B cell (primary cell): ENCODE data around the gene SEMA3F. TPM values are rescaled to one million over a fixed set of nuclear protein-coding genes. Genes with fewer than 3 reads are reported as not detected.
A peak's percentile ranks its signal among the peaks of the same experiment; 100 is the strongest.

ENCODE experiments used
- ATAC-seq: fragments of 200-7000 bp; cut with Tn5 transposase; one replicate; pipeline ENCODE4 v1.10.0; 2021; ENCODE audit warnings: low read depth, mild to moderate bottlenecking, moderate number of reproducible peaks, moderate library complexity
- CTCF ChIA-PET: fragments of 350-600 bp; sonication (Branson Sonifier 250); formaldehyde crosslinking; loops from one replicate; lab custom pipeline; 2021; ENCODE audit warnings: antibody characterized with exemption, inconsistent platforms; lab: Charles Lee
- POLR2A ChIA-PET: fragments of 350-600 bp; sonication (Branson Sonifier 250); formaldehyde crosslinking; loops from one replicate; lab custom pipeline; 2021; ENCODE audit warnings: antibody characterized with exemption; lab: Charles Lee
- DNase-seq: peaks from one replicate; pipeline ENCODE4 v3.0.0; 2013
- H2AFZ ChIP-seq: 2 replicates; pipeline ENCODE4 v1.6.1; 2012; ENCODE audit warnings: mild to moderate bottlenecking, low read depth, low read length; ENCODE audit not compliant: insufficient read depth, poor library complexity, severe bottlenecking
- H3K27ac ChIP-seq, 2 donors: 1 replicate in 1 of 2; 2 replicates in 1 of 2; pipeline ENCODE4 v1.5.1; 2012 to 2013; ENCODE audit warnings: low read length in 2 of 2, mild to moderate bottlenecking in 2 of 2, moderate library complexity in 1 of 2
- H3K27me3 ChIP-seq, 4 experiments: fragments of 200-600 bp in 1 of 4; sonication (generic) in 1 of 4; replicated peaks in 1 of 4; 1 replicate in 2 of 4; 2 replicates in 2 of 4; pipeline versions ENCODE4 v1.6.1 to v1.7.0; 2013 to 2016; ENCODE audit warnings: low read length in 3 of 4, mild to moderate bottlenecking in 2 of 4, mixed read lengths in 1 of 4, moderate library complexity in 1 of 4; ENCODE audit not compliant: insufficient read depth in 4 of 4, control insufficient read depth in 3 of 4; ENCODE audit errors: control extremely low read depth in 1 of 4
- H3K36me3 ChIP-seq, 2 experiments: replicated peaks in 1 of 2; 1 replicate in 1 of 2; 2 replicates in 1 of 2; pipeline versions ENCODE4 v1.6.1 to v1.7.1; 2013; ENCODE audit warnings: low read length in 1 of 2; ENCODE audit not compliant: insufficient read depth in 2 of 2, control insufficient read depth in 1 of 2; ENCODE audit errors: control extremely low read depth in 1 of 2, extremely low read depth in 1 of 2
- H3K4me1 ChIP-seq, 2 donors: fragments of 200-600 bp in 1 of 2; sonication (generic) in 1 of 2; 1 replicate in 1 of 2; 2 replicates in 1 of 2; pipeline versions ENCODE4 v1.5.1 to v1.6.1; 2013 to 2017; ENCODE audit warnings: low read length in 2 of 2; ENCODE audit not compliant: control insufficient read depth in 2 of 2, insufficient read depth in 2 of 2
- H3K4me2 ChIP-seq: replicated peaks from 2 replicates; pipeline ENCODE3; 2012; ENCODE audit warnings: mild to moderate bottlenecking, low read depth, low read length; ENCODE audit not compliant: poor library complexity, severe bottlenecking
- H3K4me3 ChIP-seq, 5 experiments: fragments of 200-600 bp in 1 of 5; sonication (generic) in 1 of 5; 1 replicate in 3 of 5; 2 replicates in 2 of 5; pipeline versions ENCODE4 v1.5.1 to v1.7.0; 2011 to 2016; ENCODE audit warnings: low read length in 4 of 5, mild to moderate bottlenecking in 4 of 5, low read depth in 2 of 5, control low read depth in 1 of 5, moderate library complexity in 1 of 5; ENCODE audit not compliant: insufficient read depth in 1 of 5; ENCODE audit errors: control extremely low read depth in 1 of 5, extremely low read depth in 1 of 5
- H3K79me2 ChIP-seq: fragments of 200-600 bp; sonication (generic); one replicate; pipeline ENCODE4 v1.6.0; 2016; ENCODE audit warnings: low read length; ENCODE audit not compliant: control insufficient read depth, insufficient read depth
- H3K9ac ChIP-seq: fragments of 200-600 bp; sonication (generic); 2 replicates; pipeline ENCODE4 v1.6.1; 2017; ENCODE audit warnings: mild to moderate bottlenecking, low read length, moderate library complexity
- H3K9me3 ChIP-seq, 3 donors: one replicate each; pipeline versions ENCODE4 v1.6.1 to v1.7.1; 2013; ENCODE audit warnings: low read length in 2 of 3; ENCODE audit not compliant: control insufficient read depth in 2 of 3, insufficient read depth in 1 of 3; ENCODE audit errors: control extremely low read depth in 1 of 3
- H4K20me1 ChIP-seq: 2 replicates; pipeline ENCODE4 v1.6.0; 2012; ENCODE audit warnings: mild to moderate bottlenecking, low read length; ENCODE audit not compliant: insufficient read depth, control insufficient read depth, poor library complexity, severe bottlenecking
- H3K27ac Mint-ChIP-seq: one replicate; pipeline ENCODE4 v1.8.0; 2021; ENCODE audit warnings: mixed read lengths
- H3K27me3 Mint-ChIP-seq: one replicate; pipeline ENCODE4 v1.8.0; 2021; ENCODE audit warnings: mixed read lengths
- H3K4me1 Mint-ChIP-seq: one replicate; pipeline ENCODE4 v1.8.0; 2021; ENCODE audit warnings: mixed read lengths
- H3K4me3 Mint-ChIP-seq: one replicate; pipeline ENCODE4 v1.8.0; 2021; ENCODE audit warnings: mixed read lengths
- H3K9me3 Mint-ChIP-seq: one replicate; pipeline ENCODE4 v1.8.0; 2022; ENCODE audit warnings: mixed read lengths; ENCODE audit not compliant: insufficient read depth
- CTCF ChIP-seq: fragments of 200-600 bp; IDR thresholded peaks from one replicate; pipeline ENCODE4 v1.8.0; 2022; ENCODE audit warnings: antibody characterized with exemption, mild to moderate bottlenecking
- EZH2 ChIP-seq: IDR thresholded peaks from 2 replicates; pipeline ENCODE4 v1.6.1; 2012; ENCODE audit warnings: borderline replicate concordance, low read depth, mild to moderate bottlenecking, moderate library complexity, low read length; ENCODE audit not compliant: insufficient read depth, poor library complexity, severe bottlenecking
- WGBS: methylation state at CpG from one replicate; pipeline ENCODE4 v1.1.5; 2013; ENCODE audit warnings: missing lambda C conversion rate; ENCODE audit not compliant: insufficient coverage; 5-methylcytosine and 5-hydroxymethylcytosine counted together
- intact Hi-C: fragments of 100-400 bp; cut with micrococcal nuclease; formaldehyde crosslinking; loops from one replicate; pipeline ENCODE4 v1.10.0; 2022
- polyA plus RNA-seq: library from polyadenylated mRNA; depleted of rRNA; stranded (reverse); fragments of >200 nt; gene quantifications from 2 replicates; pipeline ENCODE4 v1.2.3, GENCODE V29; 2012
- total RNA-seq, 2 donors: library from RNA; stranded (reverse); fragments of 120-200 nt in 1 of 2; gene quantifications; 1 replicate in 1 of 2; 2 replicates in 1 of 2; pipeline versions ENCODE4 v1.2.3 to v1.2.4, GENCODE V29; 2013 to 2022

The SEMA3F gene
- total and polyA plus RNA-seq, 2 donors (not counting 1 experiment from before 2014, with no cell fraction given): 0.27 TPM; not detected in 1

- H3K27me3 ChIP-seq: peaks cover 0 to 64% (median 26%) of the 10 kb centered on the region in 4 experiments
- no peaks in the 10 kb centered on the region for H3K79me2 ChIP-seq
- intact Hi-C loops: no loop called here
- H3K9me3 Mint-ChIP-seq: no peaks in the 10 kb centered on the region
- no peak overlapping the region for H3K4me3 ChIP-seq
- H3K27ac ChIP-seq: no peak overlapping the region
- DNase-seq: no peak
- ChIA-PET POLR2A (no interaction called here), CTCF (interaction anchor here (0.8 to 2.2 kb wide), 3 partner anchors 10 to 44 kb away, joined by 3 to 11 read pairs (median 5); no protein-coding TSS in a partner anchor)
- H3K36me3 ChIP-seq: no peaks in the 10 kb centered on the region
- no peak overlapping the region for H3K4me2 ChIP-seq
- H3K9me3 ChIP-seq: peaks cover 0 to 14% (median 0%) of the 10 kb centered on the region in 3 donors
- no peak for ATAC-seq
- peaks cover 2% of the 10 kb centered on the region for H3K4me1 Mint-ChIP-seq
- H3K9ac ChIP-seq: no peak overlapping the region
- no peaks in the 10 kb centered on the region for H4K20me1 ChIP-seq
- WGBS: 90% methylated on average over 16 of the region's 16 CpGs
- no peak overlapping the region for H2AFZ ChIP-seq
- no peak for TF ChIP-seq CTCF
- no peak for TF ChIP-seq EZH2
- H3K27me3 Mint-ChIP-seq: peaks cover 44% of the 10 kb centered on the region
- H3K4me3 Mint-ChIP-seq: peak overlapping the region; percentile 29
- peaks cover 15 to 23% of the 10 kb centered on the region in 2 donors for H3K4me1 ChIP-seq
- H3K27ac Mint-ChIP-seq: no peak overlapping the region
These were observed 47.4 kb downstream of the SEMA3F start for GRCh38 chr3:50202353-50203112.

- H2AFZ ChIP-seq: no peak overlapping the region
- no peak overlapping the region for H3K27ac Mint-ChIP-seq
- no peaks in the 10 kb centered on the region for H3K36me3 ChIP-seq
- no peak overlapping the region for H3K27ac ChIP-seq
- 91% methylated on average over 9 of the region's 9 CpGs for WGBS
- no peak overlapping the region for H3K4me3 ChIP-seq
- DNase-seq (no peak), ATAC-seq (no peak)
- CTCF ChIA-PET: interaction anchor here (0.8 to 4.3 kb wide), 4 partner anchors 9 to 43 kb away, joined by 3 to 27 read pairs (median 8); no protein-coding TSS in a partner anchor
- peaks cover 0 to 14% (median 0%) of the 10 kb centered on the region in 3 donors for H3K9me3 ChIP-seq
- peaks cover 0 to 66% (median 26%) of the 10 kb centered on the region in 4 experiments for H3K27me3 ChIP-seq
- POLR2A ChIA-PET: no interaction called here
- no peaks in the 10 kb centered on the region for H3K79me2 ChIP-seq
- peaks cover 44% of the 10 kb centered on the region for H3K27me3 Mint-ChIP-seq
- H3K4me1 Mint-ChIP-seq: peaks cover 2% of the 10 kb centered on the region
- intact Hi-C loops: no loop called here
- no peaks in the 10 kb centered on the region for H4K20me1 ChIP-seq
- H3K9me3 Mint-ChIP-seq: no peaks in the 10 kb centered on the region
- H3K4me2 ChIP-seq: no peak overlapping the region
- TF ChIP-seq EZH2: no peak
- TF ChIP-seq CTCF: no peak
- H3K4me3 Mint-ChIP-seq: peak overlapping the region; percentile 29
- no peak overlapping the region for H3K9ac ChIP-seq
- H3K4me1 ChIP-seq: peaks cover 15 to 23% of the 10 kb centered on the region in 2 donors
These were observed 48.1 kb downstream of the SEMA3F start for GRCh38 chr3:50203113-50203808.
